IPS DF 4.7 (cell line): ENCODE measurements around the gene PEA15.

Experiments
- DNase-seq: peaks from one replicate; pipeline ENCODE4 v3.0.0-alpha.2; 2013; ENCODE audit warnings: low spot score; ENCODE audit errors: extremely low read depth

The PEA15 gene

GRCh38 chr1:160179336-160179735, 25.8 kb upstream of the PEA15 start:
- no peak for DNase-seq

GRCh38 chr1:160186246-160186645, 18.9 kb upstream of the PEA15 start:
- DNase-seq, result no peak

- no peak for DNase-seq
These were observed 18.5 kb upstream of the PEA15 start for GRCh38 chr1:160186729-160187128.

- DNase-seq, result no peak
These were observed 17.8 kb upstream of the PEA15 start for GRCh38 chr1:160187407-160187806.

- DNase-seq, result no peak
These were observed 16.8 kb upstream of the PEA15 start for GRCh38 chr1:160188341-160188740.

GRCh38 chr1:160189649-160190625, 15.2 kb upstream of the PEA15 start, which contains the start of gene CASQ1:
TSS of gene CASQ1 (plus strand) at chr1:160190575. CDS start at chr1:160190752, 177 bp downstream.
- DNase-seq, result no peak

GRCh38 chr1:160191756-160192155, 13.4 kb upstream of the PEA15 start:
- DNase-seq, result no peak

- DNase-seq, result no peak
These were observed 12.9 kb upstream of the PEA15 start for GRCh38 chr1:160192234-160192633.

GRCh38 chr1:160193091-160193819, 11.9 kb upstream of the PEA15 start:
- peak; percentile 90 for DNase-seq

GRCh38 chr1:160193832-160194736, 11.1 kb upstream of the PEA15 start:
- DNase-seq, result no peak

GRCh38 chr1:160194737-160195059, 10.5 kb upstream of the PEA15 start:
- no peak for DNase-seq

- DNase-seq, result no peak
These were observed 9.0 kb upstream of the PEA15 start for GRCh38 chr1:160196143-160196542.

- DNase-seq, result no peak
These were observed 8.0 kb upstream of the PEA15 start for GRCh38 chr1:160197231-160197630.

- no peak for DNase-seq
These were observed 4.4 kb upstream of the PEA15 start for GRCh38 chr1:160200786-160201185.

GRCh38 chr1:160204526-160205241, 500 bp upstream of the PEA15 start:
- no peak for DNase-seq

GRCh38 chr1:160206036-160206389, 829 bp downstream of the PEA15 start:
- DNase-seq, result no peak

- DNase-seq, result peak; percentile 41
These were observed 1.4 kb downstream of the PEA15 start for GRCh38 chr1:160206421-160207117.

GRCh38 chr1:160207118-160207650, 2.0 kb downstream of the PEA15 start:
- no peak for DNase-seq

- DNase-seq, result no peak
These were observed 2.8 kb downstream of the PEA15 start for GRCh38 chr1:160207771-160208556.
